HFFc6 (cell line): ENCODE data around the gene PIKFYVE. TPM values are rescaled to one million over a fixed set of nuclear protein-coding genes. Genes with fewer than 3 reads are reported as not detected.
"Not testable (repeated sequence)": the region's sequence is repeated elsewhere in the genome, so short reads cannot be mapped to it uniquely, and the experiment has no call there.

Experiments
- DNase-seq: peaks from one replicate; pipeline ENCODE4 v3.0.0-alpha.2; 2018
- H3K27ac Mint-ChIP-seq: 2 replicates; pipeline ENCODE4 v1.8.0; 2020; ENCODE audit warnings: mild to moderate bottlenecking, mixed read lengths
- H3K27me3 Mint-ChIP-seq: 2 replicates; pipeline ENCODE4 v1.8.0; 2021; ENCODE audit warnings: mild to moderate bottlenecking, moderate library complexity, mixed read lengths; ENCODE audit not compliant: insufficient read depth
- H3K36me3 Mint-ChIP-seq: 2 replicates; pipeline ENCODE4 v1.8.0; 2021; ENCODE audit warnings: low read depth, mixed read lengths
- H3K4me1 Mint-ChIP-seq: 2 replicates; pipeline ENCODE4 v1.8.0; 2020; ENCODE audit warnings: low read depth, mixed read lengths
- H3K4me3 Mint-ChIP-seq: 2 replicates; pipeline ENCODE4 v1.8.0; 2020; ENCODE audit warnings: mild to moderate bottlenecking, moderate library complexity, mixed read lengths
- H3K9me3 Mint-ChIP-seq: 2 replicates; pipeline ENCODE4 v1.8.0; 2020; ENCODE audit warnings: mild to moderate bottlenecking, mixed read lengths
- total RNA-seq, 6 experiments: library from RNA; stranded (reverse); fragmentation: NEBNext Ultra II Directional; extraction: Animal tissue kit (Norgen Biotek cat#: 25700); gene quantifications; 2 replicates in 1 of 6; 3 replicates in 5 of 6; pipeline ENCODE4 v1.2.3, GENCODE V29; 2021
- TF ChIP-seq, protein P1 (sequence below): fragments of 200-600 bp; sonication (generic); IDR thresholded peaks from 2 replicates; pipeline ENCODE4 v1.5.0; 2021; ENCODE audit warnings: antibody characterized with exemption, mild to moderate bottlenecking

PIKFYVE gene
- total RNA-seq, 6 experiments from 2014 or later, result 17.2 to 22.0 (median 20.2) TPM

DNA sequence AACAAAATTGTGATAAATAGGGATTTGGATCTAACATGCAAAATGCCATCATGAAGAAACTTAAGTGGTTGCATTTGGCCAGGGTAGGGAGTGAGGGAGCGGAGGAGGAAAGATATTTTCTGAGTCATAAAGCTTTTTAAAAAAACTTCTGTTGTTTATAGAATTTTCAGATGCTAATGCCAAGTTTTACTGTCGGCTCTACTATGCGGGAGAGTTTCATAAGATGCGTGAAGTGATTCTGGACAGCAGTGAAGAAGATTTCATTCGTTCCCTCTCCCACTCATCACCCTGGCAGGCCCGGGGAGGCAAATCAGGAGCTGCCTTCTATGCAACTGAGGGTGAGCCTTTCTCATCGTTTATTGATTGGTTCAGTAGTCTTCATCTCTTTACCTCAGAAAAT is 84.6 kb downstream of the PIKFYVE start:
- Mint-ChIP-seq H3K36me3 (peaks cover 34% of the 10 kb centered on the region), H3K27ac (peak overlapping the region; percentile 48), H3K4me3 (no peak overlapping the region), H3K9me3 (no peaks in the 10 kb centered on the region), H3K27me3 (no peaks in the 10 kb centered on the region), H3K4me1 (peaks cover 8% of the 10 kb centered on the region)
- TF ChIP-seq, protein P1, sequence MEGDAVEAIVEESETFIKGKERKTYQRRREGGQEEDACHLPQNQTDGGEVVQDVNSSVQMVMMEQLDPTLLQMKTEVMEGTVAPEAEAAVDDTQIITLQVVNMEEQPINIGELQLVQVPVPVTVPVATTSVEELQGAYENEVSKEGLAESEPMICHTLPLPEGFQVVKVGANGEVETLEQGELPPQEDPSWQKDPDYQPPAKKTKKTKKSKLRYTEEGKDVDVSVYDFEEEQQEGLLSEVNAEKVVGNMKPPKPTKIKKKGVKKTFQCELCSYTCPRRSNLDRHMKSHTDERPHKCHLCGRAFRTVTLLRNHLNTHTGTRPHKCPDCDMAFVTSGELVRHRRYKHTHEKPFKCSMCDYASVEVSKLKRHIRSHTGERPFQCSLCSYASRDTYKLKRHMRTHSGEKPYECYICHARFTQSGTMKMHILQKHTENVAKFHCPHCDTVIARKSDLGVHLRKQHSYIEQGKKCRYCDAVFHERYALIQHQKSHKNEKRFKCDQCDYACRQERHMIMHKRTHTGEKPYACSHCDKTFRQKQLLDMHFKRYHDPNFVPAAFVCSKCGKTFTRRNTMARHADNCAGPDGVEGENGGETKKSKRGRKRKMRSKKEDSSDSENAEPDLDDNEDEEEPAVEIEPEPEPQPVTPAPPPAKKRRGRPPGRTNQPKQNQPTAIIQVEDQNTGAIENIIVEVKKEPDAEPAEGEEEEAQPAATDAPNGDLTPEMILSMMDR, result no peak
- DNase-seq, result peak; percentile 34

GRCh38 chr2:208352644-208353567 is 86.9 kb downstream of the PIKFYVE start:
- H3K4me3 Mint-ChIP-seq, result no peak overlapping the region
- TF ChIP-seq, protein P1, result no peak
- H3K36me3 Mint-ChIP-seq, result peaks cover 30% of the 10 kb centered on the region
- peaks cover 22% of the 10 kb centered on the region for H3K4me1 Mint-ChIP-seq
- no peaks in the 10 kb centered on the region for H3K9me3 Mint-ChIP-seq
- no peaks in the 10 kb centered on the region for H3K27me3 Mint-ChIP-seq
- H3K27ac Mint-ChIP-seq, result no peak overlapping the region
- DNase-seq, result no peak

- TF ChIP-seq, protein P1, result no peak
- Mint-ChIP-seq H3K27me3 (no peaks in the 10 kb centered on the region), H3K4me1 (peaks cover 22% of the 10 kb centered on the region), H3K36me3 (peaks cover 41% of the 10 kb centered on the region), H3K9me3 (no peaks in the 10 kb centered on the region), H3K27ac (no peak overlapping the region), H3K4me3 (no peak overlapping the region)
- no peak for DNase-seq
Observed at GRCh38 chr2:208354964-208355381, 88.9 kb downstream of the PIKFYVE start.

GRCh38 chr2:208356420-208356819 is 90.4 kb downstream of the PIKFYVE start:
- not testable (repeated sequence) for H3K9me3 Mint-ChIP-seq, H3K4me3 Mint-ChIP-seq, H3K27me3 Mint-ChIP-seq, DNase-seq, H3K27ac Mint-ChIP-seq
- Mint-ChIP-seq H3K36me3 (peaks cover 33% of the 10 kb centered on the region), H3K4me1 (peaks cover 13% of the 10 kb centered on the region)

DNA sequence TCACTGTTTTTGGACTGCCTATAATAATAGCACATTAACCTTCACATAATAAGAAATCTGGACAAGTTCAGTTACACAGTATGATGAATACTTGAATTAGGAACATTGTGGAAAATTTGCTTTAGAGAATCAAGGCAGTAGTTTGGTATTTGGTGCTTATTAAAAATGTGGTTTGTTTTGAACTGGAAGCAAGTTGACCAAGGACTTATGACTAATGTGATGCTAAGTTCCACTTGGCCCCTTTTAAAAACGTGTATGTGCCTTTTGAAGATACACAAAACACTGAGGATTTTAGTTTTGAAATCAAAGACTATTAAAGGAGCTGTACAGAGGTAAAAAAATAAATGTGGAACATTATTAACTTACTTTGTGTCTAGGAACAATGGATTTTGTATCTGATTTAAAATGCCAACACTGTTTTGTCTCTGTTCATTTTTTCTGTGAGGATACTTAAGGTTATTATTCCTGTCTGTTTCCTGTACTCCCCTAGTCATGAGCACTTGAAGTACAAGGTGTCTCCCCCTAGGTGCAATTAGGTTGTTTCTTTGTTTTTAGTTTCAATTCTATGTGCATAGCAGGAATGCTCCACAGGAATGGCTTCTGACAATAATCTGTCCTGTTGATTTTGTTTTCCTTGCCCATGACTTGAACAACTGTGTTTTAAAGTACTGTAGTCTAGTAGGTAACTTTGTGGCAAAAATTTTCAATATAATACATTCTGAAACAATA is 91.0 kb downstream of the PIKFYVE start:
- H3K27me3 Mint-ChIP-seq, result no peaks in the 10 kb centered on the region
- no peak for DNase-seq
- peaks cover 13% of the 10 kb centered on the region for H3K4me1 Mint-ChIP-seq

More for the DNA sequence above, 91.0 kb downstream of the PIKFYVE start:
- TF ChIP-seq, protein P1, result peak; percentile 29; the same call in 1 of the 2 replicates
- H3K27ac Mint-ChIP-seq, result peak overlapping the region; percentile 26
- H3K36me3 Mint-ChIP-seq, result peaks cover 30% of the 10 kb centered on the region
- H3K4me3 Mint-ChIP-seq, result no peak overlapping the region
- no peaks in the 10 kb centered on the region for H3K9me3 Mint-ChIP-seq
